ENCODE results near the gene ABCG4.
"Not testable (repeated sequence)": the region's sequence is repeated elsewhere in the genome, so short reads cannot be mapped to it uniquely, and the experiment has no call there.

The ABCG4 gene

GRCh38 chr11:119121008-119121810 is 27.6 kb upstream of the ABCG4 start, which contains the start of gene HINFP:
HINFP (plus strand) TSS chr11:119121580; CDS start chr11:119126945, 5,365 bp downstream.
- in situ Hi-C loops (cut with MboI; ENCODE audit: low pct_unique_long_range_greater_than_20kb, low sequenced_read_pairs, unreplicated experiment): no loop called here

GRCh38 chr11:119121811-119122124 is 27.1 kb upstream of the ABCG4 start:
- no peak for TF ChIP-seq CTCF (IDR thresholded peaks at IDR 0.05; ENCODE audit: extremely low read depth, insufficient read depth, missing control alignments)
- in situ Hi-C loops (cut with MboI; ENCODE audit: low pct_unique_long_range_greater_than_20kb, low sequenced_read_pairs, unreplicated experiment): no loop called here

More at GRCh38 chr11:119121008-119121810, 27.6 kb upstream of the ABCG4 start, which contains the start of gene HINFP:
- DNase-seq (ENCODE audit: low spot score): peak; percentile 97
- no peak for TF ChIP-seq CTCF (IDR thresholded peaks at IDR 0.05; ENCODE audit: extremely low read depth, insufficient read depth, missing control alignments)

GRCh38 chr11:119125821-119126220 is 23.0 kb upstream of the ABCG4 start:
- TF ChIP-seq CTCF (IDR thresholded peaks at IDR 0.05; ENCODE audit: extremely low read depth, insufficient read depth, missing control alignments): no peak
- no peak for DNase-seq (ENCODE audit: low spot score)
- in situ Hi-C loops (cut with MboI; ENCODE audit: low pct_unique_long_range_greater_than_20kb, low sequenced_read_pairs, unreplicated experiment): no loop called here

More at GRCh38 chr11:119121811-119122124, 27.1 kb upstream of the ABCG4 start:
- no peak for DNase-seq (ENCODE audit: low spot score)

- no peak for DNase-seq (ENCODE audit: low spot score)
- in situ Hi-C loops (cut with MboI; ENCODE audit: low pct_unique_long_range_greater_than_20kb, low sequenced_read_pairs, unreplicated experiment): no loop called here
Measured at GRCh38 chr11:119126675-119127268, 22.1 kb upstream of the ABCG4 start.

GRCh38 chr11:119130662-119131061 is 18.2 kb upstream of the ABCG4 start:
- no peak for TF ChIP-seq CTCF (IDR thresholded peaks at IDR 0.05; ENCODE audit: extremely low read depth, insufficient read depth, missing control alignments)
- in situ Hi-C loops (cut with MboI; ENCODE audit: low pct_unique_long_range_greater_than_20kb, low sequenced_read_pairs, unreplicated experiment): no loop called here
- DNase-seq (ENCODE audit: low spot score): no peak

More at GRCh38 chr11:119126675-119127268, 22.1 kb upstream of the ABCG4 start:
- no peak for TF ChIP-seq CTCF (IDR thresholded peaks at IDR 0.05; ENCODE audit: extremely low read depth, insufficient read depth, missing control alignments)

GRCh38 chr11:119134389-119134978 is 14.4 kb upstream of the ABCG4 start:
- TF ChIP-seq CTCF (IDR thresholded peaks at IDR 0.05; ENCODE audit: extremely low read depth, insufficient read depth, missing control alignments): peak; percentile 52
- in situ Hi-C loops (cut with MboI; ENCODE audit: low pct_unique_long_range_greater_than_20kb, low sequenced_read_pairs, unreplicated experiment): no loop called here
- no peak for DNase-seq (ENCODE audit: low spot score)

GRCh38 chr11:119139276-119139675 is 9.6 kb upstream of the ABCG4 start:
- DNase-seq (ENCODE audit: low spot score); in situ Hi-C loops (cut with MboI; ENCODE audit: low pct_unique_long_range_greater_than_20kb, low sequenced_read_pairs, unreplicated experiment): not testable (repeated sequence)

Data from GM13977 (cell line).